HEK293 (cell line): ENCODE results near the gene GNMT.

Experiments used
- ATF2 ChIP-seq: fragments of 450-650 bp; formaldehyde crosslinking; IDR thresholded peaks from 2 replicates; pipeline ENCODE4 v1.5.1; 2016; ENCODE audit warnings: missing biosample characterization, missing genetic modification characterization, low read depth
- KLF16 ChIP-seq: fragments of 450-650 bp; formaldehyde crosslinking; IDR thresholded peaks from 2 replicates; pipeline ENCODE4 v1.5.1; 2017; ENCODE audit warnings: missing biosample characterization, missing genetic modification characterization
- PATZ1 ChIP-seq: fragments of 450-650 bp; formaldehyde crosslinking; IDR thresholded peaks from 2 replicates; pipeline ENCODE4 v1.5.1; 2016; ENCODE audit warnings: missing biosample characterization, missing genetic modification characterization
- ZBTB1 ChIP-seq: fragments of 450-650 bp; formaldehyde crosslinking; IDR thresholded peaks from 2 replicates; pipeline ENCODE4 v1.5.1; 2016; ENCODE audit warnings: missing biosample characterization, missing genetic modification characterization
- TF ChIP-seq, protein P1 (sequence below): fragments of 450-650 bp; formaldehyde crosslinking; IDR thresholded peaks from 2 replicates; pipeline ENCODE4 v1.5.1; 2016; ENCODE audit warnings: missing biosample characterization, missing genetic modification characterization
- TF ChIP-seq, protein P2 (sequence below): fragments of 450-650 bp; formaldehyde crosslinking; IDR thresholded peaks from 2 replicates; pipeline ENCODE4 v1.5.1; 2017; ENCODE audit warnings: missing biosample characterization, missing genetic modification characterization

GRCh38 chr6:42984924-42985475 lies 24.4 kb downstream of the GNMT start:
- TF ChIP-seq PATZ1 (no peak), KLF16 (tag by site-specific recombination) (no peak), ZBTB1 (tag by site-specific recombination) (no peak), ATF2 (tag by site-specific recombination) (no peak)
- TF ChIP-seq, protein P1, sequence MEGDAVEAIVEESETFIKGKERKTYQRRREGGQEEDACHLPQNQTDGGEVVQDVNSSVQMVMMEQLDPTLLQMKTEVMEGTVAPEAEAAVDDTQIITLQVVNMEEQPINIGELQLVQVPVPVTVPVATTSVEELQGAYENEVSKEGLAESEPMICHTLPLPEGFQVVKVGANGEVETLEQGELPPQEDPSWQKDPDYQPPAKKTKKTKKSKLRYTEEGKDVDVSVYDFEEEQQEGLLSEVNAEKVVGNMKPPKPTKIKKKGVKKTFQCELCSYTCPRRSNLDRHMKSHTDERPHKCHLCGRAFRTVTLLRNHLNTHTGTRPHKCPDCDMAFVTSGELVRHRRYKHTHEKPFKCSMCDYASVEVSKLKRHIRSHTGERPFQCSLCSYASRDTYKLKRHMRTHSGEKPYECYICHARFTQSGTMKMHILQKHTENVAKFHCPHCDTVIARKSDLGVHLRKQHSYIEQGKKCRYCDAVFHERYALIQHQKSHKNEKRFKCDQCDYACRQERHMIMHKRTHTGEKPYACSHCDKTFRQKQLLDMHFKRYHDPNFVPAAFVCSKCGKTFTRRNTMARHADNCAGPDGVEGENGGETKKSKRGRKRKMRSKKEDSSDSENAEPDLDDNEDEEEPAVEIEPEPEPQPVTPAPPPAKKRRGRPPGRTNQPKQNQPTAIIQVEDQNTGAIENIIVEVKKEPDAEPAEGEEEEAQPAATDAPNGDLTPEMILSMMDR (tag by site-specific recombination) = no peak
- TF ChIP-seq, protein P2, sequence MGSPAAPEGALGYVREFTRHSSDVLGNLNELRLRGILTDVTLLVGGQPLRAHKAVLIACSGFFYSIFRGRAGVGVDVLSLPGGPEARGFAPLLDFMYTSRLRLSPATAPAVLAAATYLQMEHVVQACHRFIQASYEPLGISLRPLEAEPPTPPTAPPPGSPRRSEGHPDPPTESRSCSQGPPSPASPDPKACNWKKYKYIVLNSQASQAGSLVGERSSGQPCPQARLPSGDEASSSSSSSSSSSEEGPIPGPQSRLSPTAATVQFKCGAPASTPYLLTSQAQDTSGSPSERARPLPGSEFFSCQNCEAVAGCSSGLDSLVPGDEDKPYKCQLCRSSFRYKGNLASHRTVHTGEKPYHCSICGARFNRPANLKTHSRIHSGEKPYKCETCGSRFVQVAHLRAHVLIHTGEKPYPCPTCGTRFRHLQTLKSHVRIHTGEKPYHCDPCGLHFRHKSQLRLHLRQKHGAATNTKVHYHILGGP = no peak
